Measurements from ENCODE around the gene CCT8L2. TPM values are rescaled to one million over a fixed set of nuclear protein-coding genes. Genes with fewer than 3 reads are reported as not detected.
"Not testable (repeated sequence)": the region's sequence is repeated elsewhere in the genome, so short reads cannot be mapped to it uniquely, and the experiment has no call there.

The CCT8L2 gene
- total RNA-seq, 1 experiment from 2014 or later: not detected

DNA sequence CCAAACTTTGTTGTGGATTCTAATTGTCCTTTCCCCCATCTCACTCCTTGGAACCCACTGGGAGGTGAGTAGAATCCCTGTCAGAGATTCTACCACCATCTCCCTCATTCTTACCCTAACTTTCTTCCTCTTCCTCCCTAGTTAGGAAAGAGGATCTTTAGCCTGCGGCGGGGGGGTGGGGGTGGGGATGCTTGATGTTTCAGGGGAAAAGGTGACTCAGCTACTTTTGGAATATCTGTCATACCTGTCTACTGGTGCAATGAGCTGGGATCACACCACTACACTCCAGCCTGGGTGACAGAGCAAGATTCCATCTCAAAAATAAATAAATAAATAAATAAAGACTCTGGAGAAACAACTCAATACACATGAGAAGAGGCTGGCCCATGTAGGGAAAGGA is 6.4 kb downstream of the CCT8L2 start:
- H4K20me1 ChIP-seq (ENCODE audit: low read length): no peaks in the 10 kb centered on the region
- BruUV-seq (replicated peaks): no TSS peak
- H2AFZ ChIP-seq (ENCODE audit: low read length): no peak overlapping the region
- H3K79me2 ChIP-seq (ENCODE audit: low read length): no peaks in the 10 kb centered on the region
- H3K4me1 ChIP-seq (ENCODE audit: insufficient read depth, low read length): no peaks in the 10 kb centered on the region
- H3K27ac ChIP-seq (ENCODE audit: low read length): no peak overlapping the region
- no peaks in the 10 kb centered on the region for H3K27me3 ChIP-seq (ENCODE audit: low read length)
- no peak overlapping the region for H3K4me3 ChIP-seq (ENCODE audit: low read length)
- H3F3A ChIP-seq (ENCODE audit: low read length, unreplicated experiment): no peaks in the 10 kb centered on the region
- no peaks in the 10 kb centered on the region for H3K9me3 ChIP-seq (ENCODE audit: low read length)
- H3K9me2 ChIP-seq (replicated peaks; ENCODE audit: low read length): no peaks in the 10 kb centered on the region
- no peak overlapping the region for H3K9ac ChIP-seq (ENCODE audit: low read length)
- ChIA-PET CTCF (no interaction called here), POLR2A (ENCODE audit: unreplicated experiment) (no interaction called here)
- H3K4me2 ChIP-seq (ENCODE audit: low read length): no peak overlapping the region
- intact Hi-C loops (cut with micrococcal nuclease): no loop called here
- H3K36me3 ChIP-seq (ENCODE audit: low read depth, low read length): no peaks in the 10 kb centered on the region
- DNase-seq (no peak), ATAC-seq (no peak)
- TF ChIP-seq, protein P1, sequence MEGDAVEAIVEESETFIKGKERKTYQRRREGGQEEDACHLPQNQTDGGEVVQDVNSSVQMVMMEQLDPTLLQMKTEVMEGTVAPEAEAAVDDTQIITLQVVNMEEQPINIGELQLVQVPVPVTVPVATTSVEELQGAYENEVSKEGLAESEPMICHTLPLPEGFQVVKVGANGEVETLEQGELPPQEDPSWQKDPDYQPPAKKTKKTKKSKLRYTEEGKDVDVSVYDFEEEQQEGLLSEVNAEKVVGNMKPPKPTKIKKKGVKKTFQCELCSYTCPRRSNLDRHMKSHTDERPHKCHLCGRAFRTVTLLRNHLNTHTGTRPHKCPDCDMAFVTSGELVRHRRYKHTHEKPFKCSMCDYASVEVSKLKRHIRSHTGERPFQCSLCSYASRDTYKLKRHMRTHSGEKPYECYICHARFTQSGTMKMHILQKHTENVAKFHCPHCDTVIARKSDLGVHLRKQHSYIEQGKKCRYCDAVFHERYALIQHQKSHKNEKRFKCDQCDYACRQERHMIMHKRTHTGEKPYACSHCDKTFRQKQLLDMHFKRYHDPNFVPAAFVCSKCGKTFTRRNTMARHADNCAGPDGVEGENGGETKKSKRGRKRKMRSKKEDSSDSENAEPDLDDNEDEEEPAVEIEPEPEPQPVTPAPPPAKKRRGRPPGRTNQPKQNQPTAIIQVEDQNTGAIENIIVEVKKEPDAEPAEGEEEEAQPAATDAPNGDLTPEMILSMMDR (conservative IDR thresholded peaks at IDR 0.05; ENCODE audit: low read depth, low read length): no peak
- TF ChIP-seq EZH2phosphoT487 (IDR thresholded peaks at IDR 0.05; ENCODE audit: borderline replicate concordance, low read length): no peak
- TF ChIP-seq EZH2 (IDR thresholded peaks at IDR 0.05; ENCODE audit: low read length, unreplicated experiment): no peak

DNA sequence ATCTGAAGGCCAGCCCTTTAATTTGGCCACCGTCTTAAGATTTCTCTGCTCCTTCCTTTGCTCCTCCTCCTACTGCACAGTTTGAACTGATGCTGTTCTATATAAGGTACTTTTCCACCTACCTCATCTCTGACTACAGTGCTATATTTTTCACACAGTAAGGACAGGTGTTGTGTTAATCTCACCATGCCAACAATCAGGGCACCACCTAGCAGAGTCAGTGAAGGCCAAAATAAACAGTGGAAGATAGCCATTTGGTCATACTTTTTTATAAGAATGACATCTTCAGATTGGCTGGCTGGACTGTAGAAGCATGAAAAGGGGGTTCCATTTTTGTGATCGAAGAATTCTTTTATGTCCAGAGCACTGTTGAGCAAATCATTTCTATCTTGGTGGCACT is 11.7 kb downstream of the CCT8L2 start:
- H3K9me3 ChIP-seq (ENCODE audit: low read length); H2AFZ ChIP-seq (ENCODE audit: low read length); BruUV-seq (replicated peaks); DNase-seq; CTCF ChIA-PET; H3K27me3 ChIP-seq (ENCODE audit: low read length); H3K9me2 ChIP-seq (replicated peaks; ENCODE audit: low read length); H3K27ac ChIP-seq (ENCODE audit: low read length); H3K4me1 ChIP-seq (ENCODE audit: insufficient read depth, low read length); H4K20me1 ChIP-seq (ENCODE audit: low read length); H3K9ac ChIP-seq (ENCODE audit: low read length); ATAC-seq; POLR2A ChIA-PET (ENCODE audit: unreplicated experiment); intact Hi-C loops (cut with micrococcal nuclease); H3K4me3 ChIP-seq (ENCODE audit: low read length); H3K36me3 ChIP-seq (ENCODE audit: low read depth, low read length); H3K79me2 ChIP-seq (ENCODE audit: low read length); H3F3A ChIP-seq (ENCODE audit: low read length, unreplicated experiment); H3K4me2 ChIP-seq (ENCODE audit: low read length): not testable (repeated sequence)

GRCh38 chr22:16569240-16569834 is 23.3 kb downstream of the CCT8L2 start:
- H3K4me2 ChIP-seq (ENCODE audit: low read length); H4K20me1 ChIP-seq (ENCODE audit: low read length); ATAC-seq; CTCF ChIA-PET; POLR2A ChIA-PET (ENCODE audit: unreplicated experiment); H3K36me3 ChIP-seq (ENCODE audit: low read depth, low read length); DNase-seq; intact Hi-C loops (cut with micrococcal nuclease); H3K9ac ChIP-seq (ENCODE audit: low read length); H3F3A ChIP-seq (ENCODE audit: low read length, unreplicated experiment); H3K79me2 ChIP-seq (ENCODE audit: low read length); BruUV-seq (replicated peaks); H3K4me3 ChIP-seq (ENCODE audit: low read length); H3K9me3 ChIP-seq (ENCODE audit: low read length); H3K27me3 ChIP-seq (ENCODE audit: low read length); H3K4me1 ChIP-seq (ENCODE audit: insufficient read depth, low read length); H3K9me2 ChIP-seq (replicated peaks; ENCODE audit: low read length); H2AFZ ChIP-seq (ENCODE audit: low read length); H3K27ac ChIP-seq (ENCODE audit: low read length): not testable (repeated sequence)

DNA sequence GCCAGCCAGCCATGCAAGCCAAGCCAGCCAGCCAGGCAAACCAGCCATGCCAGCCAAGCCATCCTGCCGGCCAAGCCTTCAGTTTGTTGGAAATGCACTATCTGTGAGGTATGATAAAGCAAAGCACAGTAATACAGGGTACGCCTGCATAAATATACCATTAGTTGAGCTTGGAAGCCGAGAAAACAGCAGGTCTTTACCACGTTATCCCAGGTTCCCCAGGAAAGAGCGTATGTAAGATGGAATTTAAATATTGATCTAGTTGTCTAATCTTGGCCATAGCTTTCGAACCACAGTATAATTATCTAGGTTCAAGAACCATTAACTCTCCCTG is 24.2 kb downstream of the CCT8L2 start:
- intact Hi-C loops (cut with micrococcal nuclease): no loop called here
- Histone ChIP-seq H3K4me2 (ENCODE audit: low read length) (no peak overlapping the region), H3K27me3 (ENCODE audit: low read length) (no peaks in the 10 kb centered on the region), H3K9ac (ENCODE audit: low read length) (no peak overlapping the region), H3K9me2 (replicated peaks; ENCODE audit: low read length) (no peaks in the 10 kb centered on the region), H3K4me1 (ENCODE audit: insufficient read depth, low read length) (no peaks in the 10 kb centered on the region), H3K79me2 (ENCODE audit: low read length) (no peaks in the 10 kb centered on the region), H2AFZ (ENCODE audit: low read length) (no peak overlapping the region), H3K27ac (ENCODE audit: low read length) (no peak overlapping the region), H3K9me3 (ENCODE audit: low read length) (no peaks in the 10 kb centered on the region), H3F3A (ENCODE audit: low read length, unreplicated experiment) (no peaks in the 10 kb centered on the region), H3K36me3 (ENCODE audit: low read depth, low read length) (no peaks in the 10 kb centered on the region), H3K4me3 (ENCODE audit: low read length) (no peak overlapping the region), H4K20me1 (ENCODE audit: low read length) (no peaks in the 10 kb centered on the region)
- no peak for DNase-seq
- ATAC-seq: no peak
- POLR2A ChIA-PET (ENCODE audit: unreplicated experiment): no interaction called here
- BruUV-seq (replicated peaks): no TSS peak
- TF ChIP-seq EZH2 (IDR thresholded peaks at IDR 0.05; ENCODE audit: low read length, unreplicated experiment): no peak
- no peak for TF ChIP-seq EZH2phosphoT487 (IDR thresholded peaks at IDR 0.05; ENCODE audit: borderline replicate concordance, low read length)
- TF ChIP-seq, protein P1 (conservative IDR thresholded peaks at IDR 0.05; ENCODE audit: low read depth, low read length): no peak
- CTCF ChIA-PET: no interaction called here

- H3K27me3 ChIP-seq (ENCODE audit: low read length); H3K79me2 ChIP-seq (ENCODE audit: low read length); H3K4me1 ChIP-seq (ENCODE audit: insufficient read depth, low read length); H3K4me2 ChIP-seq (ENCODE audit: low read length); H3K27ac ChIP-seq (ENCODE audit: low read length); H3K9me3 ChIP-seq (ENCODE audit: low read length); BruUV-seq (replicated peaks); POLR2A ChIA-PET (ENCODE audit: unreplicated experiment); H3K9ac ChIP-seq (ENCODE audit: low read length); ATAC-seq; H3F3A ChIP-seq (ENCODE audit: low read length, unreplicated experiment); H3K36me3 ChIP-seq (ENCODE audit: low read depth, low read length); H3K9me2 ChIP-seq (replicated peaks; ENCODE audit: low read length); H2AFZ ChIP-seq (ENCODE audit: low read length); CTCF ChIA-PET; DNase-seq; H4K20me1 ChIP-seq (ENCODE audit: low read length); H3K4me3 ChIP-seq (ENCODE audit: low read length); intact Hi-C loops (cut with micrococcal nuclease): not testable (repeated sequence)
Measured at GRCh38 chr22:16567617-16568424, 24.8 kb downstream of the CCT8L2 start.

All from PC-3 (cell line).